ENCODE data around the gene CYTH4. TPM values are rescaled to one million over a fixed set of nuclear protein-coding genes. Genes with fewer than 3 reads are reported as not detected.

The CYTH4 gene
- total RNA-seq, 6 donors from 2014 or later, result 16.7 to 71.2 (median 44.7) TPM

GRCh38 chr22:37291559-37292298, 9.4 kb downstream of the CYTH4 start:
- TF ChIP-seq CTCF (IDR thresholded peaks at IDR 0.05) (no peak), POLR2A (IDR thresholded peaks at IDR 0.05) (no peak), EP300 (IDR thresholded peaks at IDR 0.05) (no peak), POLR2AphosphoS5 (IDR thresholded peaks at IDR 0.05) (no peak)
- WGBS, 2 donors, result 95 to 98% methylated on average over 5 of the region's 5 CpGs
- DNase-seq (no peak), ATAC-seq (ENCODE audit: low FRiP score in 2 of 2) (no peak)
- Histone ChIP-seq H3K9me3 (no peaks in the 10 kb centered on the region), H3K36me3 (peaks cover 0 to 13% (median 3%) of the 10 kb centered on the region in 4 donors), H3K4me1 (no peaks in the 10 kb centered on the region), H3K27me3 (no peaks in the 10 kb centered on the region), H3K27ac (no peak overlapping the region), H3K4me3 (no peak overlapping the region)

GRCh38 chr22:37292641-37293040, 10.3 kb downstream of the CYTH4 start:
- Histone ChIP-seq H3K27me3 (no peaks in the 10 kb centered on the region), H3K27ac (no peak overlapping the region), H3K9me3 (no peaks in the 10 kb centered on the region), H3K4me1 (no peaks in the 10 kb centered on the region), H3K36me3 (peaks cover 0 to 8% (median 3%) of the 10 kb centered on the region in 4 donors), H3K4me3 (no peak overlapping the region)
- ATAC-seq (ENCODE audit: low FRiP score in 2 of 2) (no peak), DNase-seq (no peak)
- WGBS, 2 donors, result 78 to 93% methylated on average over 3 to 8 of the region's 13 CpGs
- TF ChIP-seq CTCF (IDR thresholded peaks at IDR 0.05), result no peak
- TF ChIP-seq EP300 (IDR thresholded peaks at IDR 0.05), result no peak
- TF ChIP-seq POLR2A (IDR thresholded peaks at IDR 0.05), result no peak
- TF ChIP-seq POLR2AphosphoS5 (IDR thresholded peaks at IDR 0.05), result no peak

- TF ChIP-seq POLR2AphosphoS5 (IDR thresholded peaks at IDR 0.05) (no peak), CTCF (IDR thresholded peaks at IDR 0.05) (no peak), POLR2A (IDR thresholded peaks at IDR 0.05) (no peak), EP300 (IDR thresholded peaks at IDR 0.05) (no peak)
- Histone ChIP-seq H3K27ac (no peak overlapping the region), H3K36me3 (peaks cover 0 to 7% (median 3%) of the 10 kb centered on the region in 4 donors), H3K9me3 (no peaks in the 10 kb centered on the region), H3K4me3 (no peak overlapping the region), H3K4me1 (peaks cover 0 to under 1% (median 0%) of the 10 kb centered on the region in 4 donors), H3K27me3 (no peaks in the 10 kb centered on the region)
- 88 to 100% methylated on average over 1 to 3 of the region's 3 CpGs for WGBS, 2 donors
- DNase-seq (no peak), ATAC-seq (ENCODE audit: low FRiP score in 2 of 2) (no peak)
Measured at GRCh38 chr22:37293172-37293571, 10.9 kb downstream of the CYTH4 start.

GRCh38 chr22:37294747-37295146, 12.4 kb downstream of the CYTH4 start:
- peaks cover 0 to 7% (median 3%) of the 10 kb centered on the region in 4 donors for H3K36me3 ChIP-seq
- 77 to 100% methylated on average over 1 to 9 of the region's 9 CpGs for WGBS, 2 donors
- DNase-seq (no peak), ATAC-seq (ENCODE audit: low FRiP score in 2 of 2) (no peak)
- no peaks in the 10 kb centered on the region for H3K9me3 ChIP-seq
- no peak overlapping the region for H3K4me3 ChIP-seq
- peaks cover 0 to 10% (median 0%) of the 10 kb centered on the region in 4 donors for H3K4me1 ChIP-seq
- H3K27me3 ChIP-seq, result no peaks in the 10 kb centered on the region
- no peak overlapping the region for H3K27ac ChIP-seq
- no peak for TF ChIP-seq CTCF (IDR thresholded peaks at IDR 0.05)
- no peak for TF ChIP-seq EP300 (IDR thresholded peaks at IDR 0.05)
- no peak for TF ChIP-seq POLR2AphosphoS5 (IDR thresholded peaks at IDR 0.05)
- TF ChIP-seq POLR2A (IDR thresholded peaks at IDR 0.05), result no peak

All from upper lobe of left lung (tissue), 6 donors.